Activated CD4-positive, alpha-beta T cell treated with anti-CD3 and anti-CD28 coated beads, Interleukin-2, amount 10 ng/mL, durations not matched to agents 7 days and 5 days (primary cell): ENCODE measurements around the gene HADH. TPM values are rescaled to one million over a fixed set of nuclear protein-coding genes. Genes with fewer than 3 reads are reported as not detected.
"Not testable (repeated sequence)": the region's sequence is repeated elsewhere in the genome, so short reads cannot be mapped to it uniquely, and the experiment has no call there.

ENCODE experiments used
- CTCF ChIA-PET: fragments of 350-600 bp; sonication (Branson Sonifier 250); formaldehyde crosslinking; loops from one replicate; lab custom pipeline; 2021; ENCODE audit warnings: antibody characterized with exemption; lab: Charles Lee
- POLR2A ChIA-PET: fragments of 350-600 bp; sonication (Branson Sonifier 250); formaldehyde crosslinking; loops from one replicate; lab custom pipeline; 2021; ENCODE audit warnings: antibody characterized with exemption; lab: Charles Lee
- DNase-seq: peaks from one replicate; pipeline ENCODE4 v3.0.0-alpha.2; 2020
- H3K27ac Mint-ChIP-seq: one replicate; pipeline ENCODE4 v1.8.0; 2021; ENCODE audit warnings: mild to moderate bottlenecking, moderate library complexity, mixed read lengths
- H3K27me3 Mint-ChIP-seq: one replicate; pipeline ENCODE4 v1.8.0; 2021; ENCODE audit warnings: mixed read lengths
- H3K36me3 Mint-ChIP-seq: one replicate; pipeline ENCODE4 v1.8.0; 2021; ENCODE audit warnings: low read depth, mixed read lengths
- H3K4me1 Mint-ChIP-seq: one replicate; pipeline ENCODE4 v1.8.0; 2021; ENCODE audit warnings: mixed read lengths
- H3K4me3 Mint-ChIP-seq: one replicate; pipeline ENCODE4 v1.8.0; 2021; ENCODE audit warnings: mild to moderate bottlenecking, moderate library complexity, mixed read lengths
- H3K9me3 Mint-ChIP-seq: one replicate; pipeline ENCODE4 v1.8.0; 2021; ENCODE audit warnings: mixed read lengths
- total RNA-seq, 2 experiments: library from RNA; stranded (reverse); gene quantifications; one replicate each; pipeline ENCODE4 v1.2.3, GENCODE V29; 2021

HADH gene
- total RNA-seq, 2 experiments from 2014 or later: 68.1 to 73.1 TPM

DNA sequence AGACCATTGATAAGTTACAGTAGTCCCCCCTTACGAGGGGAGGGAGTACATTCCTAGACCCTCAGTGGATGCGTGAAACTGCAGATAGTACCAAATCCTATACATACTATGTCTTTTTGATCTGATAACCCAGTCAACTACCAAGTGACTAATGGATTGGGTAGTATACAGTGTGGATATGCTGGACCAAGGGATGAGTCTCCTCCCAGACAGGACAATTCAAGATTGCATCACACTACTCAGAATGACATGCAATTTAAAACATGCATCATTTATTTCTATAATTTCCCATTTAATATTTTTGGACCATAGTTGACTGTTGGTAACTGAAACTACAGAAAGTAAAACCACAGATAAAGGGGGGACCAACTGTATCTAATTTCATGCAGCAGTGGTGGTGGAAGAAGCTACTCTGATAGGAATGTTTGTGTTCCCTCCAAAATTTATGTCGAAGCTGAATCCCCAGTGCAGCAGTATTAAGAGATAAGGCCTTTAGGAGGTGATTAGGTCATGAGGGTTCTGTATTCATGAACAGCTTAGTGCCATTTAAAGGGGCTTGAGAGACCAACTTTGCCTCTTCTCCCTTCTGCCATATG is 11.9 kb downstream of the HADH start:
- H3K4me1 Mint-ChIP-seq: peaks cover 50% of the 10 kb centered on the region
- POLR2A ChIA-PET: no interaction called here
- no peaks in the 10 kb centered on the region for H3K27me3 Mint-ChIP-seq
- CTCF ChIA-PET: no interaction called here
- DNase-seq: no peak
- peaks cover 64% of the 10 kb centered on the region for H3K36me3 Mint-ChIP-seq
- H3K9me3 Mint-ChIP-seq: peaks cover 7% of the 10 kb centered on the region
- no peak overlapping the region for H3K27ac Mint-ChIP-seq
- no peak overlapping the region for H3K4me3 Mint-ChIP-seq

- peaks cover 7% of the 10 kb centered on the region for H3K9me3 Mint-ChIP-seq
- ChIA-PET CTCF (no interaction called here), POLR2A (no interaction called here)
- H3K27ac Mint-ChIP-seq: peak overlapping the region; percentile 43
- no peak overlapping the region for H3K4me3 Mint-ChIP-seq
- H3K27me3 Mint-ChIP-seq: no peaks in the 10 kb centered on the region
- DNase-seq: no peak
- peaks cover 36% of the 10 kb centered on the region for H3K4me1 Mint-ChIP-seq
- peaks cover 49% of the 10 kb centered on the region for H3K36me3 Mint-ChIP-seq
Measured at GRCh38 chr4:108003982-108004515, 14.4 kb downstream of the HADH start.

DNA sequence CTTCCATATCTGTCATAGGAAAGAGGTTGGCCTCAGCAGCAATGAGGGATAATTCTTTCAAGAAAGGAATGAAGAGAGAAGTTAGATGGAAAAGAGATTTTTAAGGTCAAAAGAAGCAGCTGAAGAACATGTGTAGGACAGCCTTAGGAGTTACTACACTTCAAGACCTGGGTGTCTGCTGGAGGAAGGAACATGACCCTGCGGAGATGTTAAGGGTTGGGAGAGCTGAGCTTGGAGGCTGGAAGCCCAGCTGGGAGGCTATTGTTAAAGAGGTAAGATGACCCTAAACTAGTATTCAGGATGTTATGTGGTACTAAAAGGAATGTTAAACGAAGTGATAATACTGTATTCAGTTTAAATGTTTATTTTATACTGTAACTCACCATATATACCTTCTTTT is 15.0 kb downstream of the HADH start:
- H3K9me3 Mint-ChIP-seq: peaks cover 7% of the 10 kb centered on the region
- no peak for DNase-seq
- ChIA-PET CTCF (no interaction called here), POLR2A (no interaction called here)
- no peaks in the 10 kb centered on the region for H3K27me3 Mint-ChIP-seq
- H3K4me1 Mint-ChIP-seq: peaks cover 35% of the 10 kb centered on the region
- H3K36me3 Mint-ChIP-seq: peaks cover 49% of the 10 kb centered on the region
- H3K4me3 Mint-ChIP-seq: no peak overlapping the region
- no peak overlapping the region for H3K27ac Mint-ChIP-seq

GRCh38 chr4:108005807-108006206 is 16.1 kb downstream of the HADH start:
- ChIA-PET POLR2A (no interaction called here), CTCF (interaction anchor here (1.0 kb wide), 1 partner anchor 13 kb away, joined by 3 read pairs; no protein-coding TSS in a partner anchor)
- no peak for DNase-seq
- Mint-ChIP-seq H3K27ac (no peak overlapping the region), H3K9me3 (peaks cover 4% of the 10 kb centered on the region), H3K4me3 (no peak overlapping the region), H3K4me1 (peaks cover 26% of the 10 kb centered on the region), H3K27me3 (no peaks in the 10 kb centered on the region), H3K36me3 (peaks cover 42% of the 10 kb centered on the region)

DNA sequence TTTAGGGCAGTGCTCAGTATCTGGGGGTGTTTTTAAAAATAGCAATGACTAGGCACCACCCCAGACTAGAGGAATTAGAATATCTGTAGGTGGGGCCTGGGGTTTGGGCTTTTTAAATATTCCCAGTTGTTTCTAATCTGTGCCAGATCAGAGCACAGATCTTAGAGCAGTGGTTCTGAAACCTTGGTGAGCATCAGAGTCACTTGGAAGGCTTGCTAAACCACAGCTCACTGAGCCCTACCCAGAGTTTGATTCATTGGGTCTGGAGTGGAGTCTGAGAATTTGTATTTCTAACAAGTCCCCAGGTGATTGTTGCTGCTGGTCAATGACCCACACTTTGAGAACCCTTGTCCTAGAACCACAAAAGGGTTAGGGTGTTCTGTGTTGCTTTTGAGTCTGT is 16.7 kb downstream of the HADH start:
- Mint-ChIP-seq H3K27ac (no peak overlapping the region), H3K4me1 (peaks cover 22% of the 10 kb centered on the region), H3K4me3 (no peak overlapping the region), H3K27me3 (no peaks in the 10 kb centered on the region), H3K9me3 (peaks cover 2% of the 10 kb centered on the region), H3K36me3 (peaks cover 42% of the 10 kb centered on the region)
- POLR2A ChIA-PET: no interaction called here
- no peak for DNase-seq
- CTCF ChIA-PET: interaction anchor here (1.0 kb wide), 1 partner anchor 13 kb away, joined by 3 read pairs; no protein-coding TSS in a partner anchor

DNA sequence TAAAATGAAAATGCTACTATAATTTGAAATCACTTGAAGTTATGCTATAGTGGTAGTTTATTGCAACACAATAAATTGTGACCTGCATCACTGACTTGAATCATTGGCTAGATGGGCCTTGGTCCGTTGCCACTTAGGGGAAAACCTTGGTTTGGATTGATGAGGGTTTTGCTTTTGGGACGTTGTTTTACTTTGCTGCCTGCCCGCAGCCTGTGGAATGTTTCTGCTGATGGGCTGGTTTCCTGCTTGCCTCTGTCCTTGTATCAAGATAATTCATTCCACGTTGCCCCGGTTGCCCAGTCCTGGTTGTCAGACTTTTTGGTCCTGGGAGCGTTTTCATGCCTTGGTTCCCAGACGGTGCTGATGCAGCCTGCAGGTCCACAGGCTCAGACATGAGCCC is 18.3 kb downstream of the HADH start:
- H3K27me3 Mint-ChIP-seq: no peaks in the 10 kb centered on the region
- H3K9me3 Mint-ChIP-seq: peaks cover 2% of the 10 kb centered on the region
- CTCF ChIA-PET: no interaction called here
- no peak overlapping the region for H3K27ac Mint-ChIP-seq
- POLR2A ChIA-PET: no interaction called here
- no peak overlapping the region for H3K4me3 Mint-ChIP-seq
- no peak for DNase-seq
- H3K4me1 Mint-ChIP-seq: peaks cover 28% of the 10 kb centered on the region
- peaks cover 45% of the 10 kb centered on the region for H3K36me3 Mint-ChIP-seq

GRCh38 chr4:108008721-108009120 is 19.0 kb downstream of the HADH start:
- POLR2A ChIA-PET: no interaction called here
- no peak for DNase-seq
- Mint-ChIP-seq H3K36me3 (peaks cover 44% of the 10 kb centered on the region), H3K4me3 (no peak overlapping the region), H3K4me1 (peaks cover 30% of the 10 kb centered on the region), H3K27me3 (no peaks in the 10 kb centered on the region), H3K9me3 (peaks cover 2% of the 10 kb centered on the region), H3K27ac (no peak overlapping the region)
- CTCF ChIA-PET: no interaction called here

GRCh38 chr4:108010167-108010566 is 20.5 kb downstream of the HADH start:
- no peak for DNase-seq
- Mint-ChIP-seq H3K36me3 (peaks cover 42% of the 10 kb centered on the region), H3K9me3 (peaks cover 2% of the 10 kb centered on the region), H3K27ac (no peak overlapping the region), H3K27me3 (no peaks in the 10 kb centered on the region), H3K4me3 (no peak overlapping the region), H3K4me1 (peaks cover 21% of the 10 kb centered on the region)
- POLR2A ChIA-PET: no interaction called here
- CTCF ChIA-PET: no interaction called here

- H3K9me3 Mint-ChIP-seq, H3K4me3 Mint-ChIP-seq, H3K27me3 Mint-ChIP-seq, H3K27ac Mint-ChIP-seq, DNase-seq, POLR2A ChIA-PET: not testable (repeated sequence)
- Mint-ChIP-seq H3K36me3 (peaks cover 49% of the 10 kb centered on the region), H3K4me1 (peaks cover 14% of the 10 kb centered on the region)
- CTCF ChIA-PET: interaction anchor here (1.0 kb wide), 1 partner anchor 17 kb away, joined by 3 read pairs; no protein-coding TSS in a partner anchor
Measured at GRCh38 chr4:108012382-108012781, 22.7 kb downstream of the HADH start.

- POLR2A ChIA-PET: interaction anchor here (0.5 kb wide), 1 partner anchor 808 kb away, joined by 3 read pairs; no protein-coding TSS in a partner anchor
- no peak overlapping the region for H3K4me3 Mint-ChIP-seq
- H3K4me1 Mint-ChIP-seq: peaks cover 18% of the 10 kb centered on the region
- H3K27me3 Mint-ChIP-seq: no peaks in the 10 kb centered on the region
- peaks cover 2% of the 10 kb centered on the region for H3K9me3 Mint-ChIP-seq
- CTCF ChIA-PET: interaction anchor here (1.0 to 2.7 kb wide), 2 partner anchors 18 to 559 kb away, joined by 3 to 10 read pairs; no protein-coding TSS in a partner anchor
- H3K36me3 Mint-ChIP-seq: peaks cover 47% of the 10 kb centered on the region
- H3K27ac Mint-ChIP-seq: no peak overlapping the region
- DNase-seq: no peak
Measured at GRCh38 chr4:108013327-108013726, 23.6 kb downstream of the HADH start.

- H3K9me3 Mint-ChIP-seq: peaks cover 2% of the 10 kb centered on the region
- ChIA-PET CTCF (interaction anchor here (0.7 to 2.7 kb wide), 4 partner anchors 16 to 567 kb away, joined by 3 to 10 read pairs (median 4); no protein-coding TSS in a partner anchor), POLR2A (no interaction called here)
- H3K27me3 Mint-ChIP-seq: no peaks in the 10 kb centered on the region
- DNase-seq: no peak
- H3K4me1 Mint-ChIP-seq: peaks cover 24% of the 10 kb centered on the region
- H3K27ac Mint-ChIP-seq: no peak overlapping the region
- H3K4me3 Mint-ChIP-seq: no peak overlapping the region
- H3K36me3 Mint-ChIP-seq: peaks cover 45% of the 10 kb centered on the region
Measured at GRCh38 chr4:108013955-108014354, 24.3 kb downstream of the HADH start.

- H3K4me1 Mint-ChIP-seq: peaks cover 34% of the 10 kb centered on the region
- H3K4me3 Mint-ChIP-seq: no peak overlapping the region
- peaks cover 42% of the 10 kb centered on the region for H3K36me3 Mint-ChIP-seq
- no peaks in the 10 kb centered on the region for H3K27me3 Mint-ChIP-seq
- ChIA-PET CTCF (interaction anchor here (0.6 to 4.8 kb wide), 15 partner anchors 9 to 556 kb away, joined by 3 to 32 read pairs (median 4); no protein-coding TSS in a partner anchor), POLR2A (interaction anchor here (0.9 kb wide), 1 partner anchor 25 kb away, joined by 3 read pairs; no protein-coding TSS in a partner anchor)
- H3K9me3 Mint-ChIP-seq: no peaks in the 10 kb centered on the region
- peak; percentile 90 for DNase-seq
- peak overlapping the region; percentile 21 for H3K27ac Mint-ChIP-seq
Measured at GRCh38 chr4:108018040-108018883, 28.6 kb downstream of the HADH start.

GRCh38 chr4:108018884-108019187 is 29.1 kb downstream of the HADH start:
- Mint-ChIP-seq H3K9me3 (no peaks in the 10 kb centered on the region), H3K27me3 (no peaks in the 10 kb centered on the region), H3K27ac (no peak overlapping the region), H3K4me3 (no peak overlapping the region), H3K36me3 (peaks cover 45% of the 10 kb centered on the region), H3K4me1 (peaks cover 31% of the 10 kb centered on the region)
- DNase-seq: no peak
- POLR2A ChIA-PET: interaction anchor here (0.9 kb wide), 1 partner anchor 24 kb away, joined by 3 read pairs; no protein-coding TSS in a partner anchor
- CTCF ChIA-PET: interaction anchor here (0.6 to 4.8 kb wide), 15 partner anchors 8 to 556 kb away, joined by 3 to 32 read pairs (median 4); no protein-coding TSS in a partner anchor
